A549 (cell line): ENCODE data around the gene PARD6A.

Source experiments
- ESRRA ChIP-seq: fragments of 150-350 bp; IDR thresholded peaks from 2 replicates; pipeline ENCODE4 v1.6.1; 2014; ENCODE audit warnings: mild to moderate bottlenecking, low read length, borderline replicate concordance
- HDAC2 ChIP-seq: fragments of 200-600 bp; sonication (generic); IDR thresholded peaks from 2 replicates; pipeline ENCODE4 v1.6.1; 2016
- KDM5A ChIP-seq: fragments of 200-600 bp; sonication (generic); IDR thresholded peaks from 2 replicates; pipeline ENCODE4 v1.6.1; 2016; ENCODE audit warnings: antibody characterized with exemption, mild to moderate bottlenecking
- NR3C1 ChIP-seq: fragments of >200 bp; sonication (Bioruptor Twin); formaldehyde crosslinking; IDR thresholded peaks from 3 replicates; pipeline ENCODE4 v1.6.1; 2017
- POLR2A ChIP-seq: IDR thresholded peaks from 2 replicates; pipeline ENCODE4 v1.6.1; 2012; ENCODE audit warnings: mild to moderate bottlenecking, low read length
- RFX5 ChIP-seq: fragments of 450-650 bp; IDR thresholded peaks from 2 replicates; pipeline ENCODE4 v1.7.1; 2014; ENCODE audit warnings: antibody characterized with exemption, mild to moderate bottlenecking, moderate library complexity
- TF ChIP-seq, protein P1 (sequence below): IDR thresholded peaks from 2 replicates; pipeline ENCODE4 v1.6.1; 2012
- TF ChIP-seq, protein P2 (sequence below): fragments of >200 bp; sonication (Bioruptor Twin); formaldehyde crosslinking; IDR thresholded peaks from 3 replicates; pipeline ENCODE4 v1.5.1; 2016

DNA sequence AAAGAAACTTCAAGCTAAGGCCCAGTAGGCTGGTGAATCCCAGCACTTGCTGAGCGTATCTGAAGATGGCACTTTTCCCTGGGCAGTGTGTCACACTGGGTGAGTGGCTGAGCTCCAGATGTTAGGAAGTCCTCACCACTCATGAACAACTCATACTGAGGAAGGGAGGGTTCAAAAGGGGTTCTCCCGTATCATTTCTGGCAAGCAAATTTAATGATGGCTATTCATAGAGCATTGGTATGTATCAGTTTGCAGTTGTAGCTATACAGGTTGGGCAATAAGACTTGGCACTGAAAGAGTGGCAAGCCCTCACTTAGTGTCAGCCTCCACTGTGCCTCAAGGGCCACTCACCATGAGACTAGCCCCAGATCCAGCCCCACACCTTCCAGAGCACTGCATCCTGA is 47.6 kb downstream of the PARD6A start:
- TF ChIP-seq RFX5: no peak
- TF ChIP-seq NR3C1: no peak
- TF ChIP-seq POLR2A: no peak
- TF ChIP-seq, protein P1, sequence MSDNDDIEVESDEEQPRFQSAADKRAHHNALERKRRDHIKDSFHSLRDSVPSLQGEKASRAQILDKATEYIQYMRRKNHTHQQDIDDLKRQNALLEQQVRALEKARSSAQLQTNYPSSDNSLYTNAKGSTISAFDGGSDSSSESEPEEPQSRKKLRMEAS: no peak
- no peak for TF ChIP-seq ESRRA
- TF ChIP-seq, protein P2, sequence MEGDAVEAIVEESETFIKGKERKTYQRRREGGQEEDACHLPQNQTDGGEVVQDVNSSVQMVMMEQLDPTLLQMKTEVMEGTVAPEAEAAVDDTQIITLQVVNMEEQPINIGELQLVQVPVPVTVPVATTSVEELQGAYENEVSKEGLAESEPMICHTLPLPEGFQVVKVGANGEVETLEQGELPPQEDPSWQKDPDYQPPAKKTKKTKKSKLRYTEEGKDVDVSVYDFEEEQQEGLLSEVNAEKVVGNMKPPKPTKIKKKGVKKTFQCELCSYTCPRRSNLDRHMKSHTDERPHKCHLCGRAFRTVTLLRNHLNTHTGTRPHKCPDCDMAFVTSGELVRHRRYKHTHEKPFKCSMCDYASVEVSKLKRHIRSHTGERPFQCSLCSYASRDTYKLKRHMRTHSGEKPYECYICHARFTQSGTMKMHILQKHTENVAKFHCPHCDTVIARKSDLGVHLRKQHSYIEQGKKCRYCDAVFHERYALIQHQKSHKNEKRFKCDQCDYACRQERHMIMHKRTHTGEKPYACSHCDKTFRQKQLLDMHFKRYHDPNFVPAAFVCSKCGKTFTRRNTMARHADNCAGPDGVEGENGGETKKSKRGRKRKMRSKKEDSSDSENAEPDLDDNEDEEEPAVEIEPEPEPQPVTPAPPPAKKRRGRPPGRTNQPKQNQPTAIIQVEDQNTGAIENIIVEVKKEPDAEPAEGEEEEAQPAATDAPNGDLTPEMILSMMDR: no peak
- TF ChIP-seq HDAC2: no peak
- no peak for TF ChIP-seq KDM5A
